HG03064 (cell line): Measurements from ENCODE around the gene PLAC1.

ENCODE experiments used
- ATAC-seq: cut with Tn5 transposase; IDR thresholded peaks from one replicate; pipeline ENCODE4 v1.9.1; 2021; ENCODE audit warnings: low read depth; ENCODE audit not compliant: unreplicated experiment

Gene PLAC1

DNA sequence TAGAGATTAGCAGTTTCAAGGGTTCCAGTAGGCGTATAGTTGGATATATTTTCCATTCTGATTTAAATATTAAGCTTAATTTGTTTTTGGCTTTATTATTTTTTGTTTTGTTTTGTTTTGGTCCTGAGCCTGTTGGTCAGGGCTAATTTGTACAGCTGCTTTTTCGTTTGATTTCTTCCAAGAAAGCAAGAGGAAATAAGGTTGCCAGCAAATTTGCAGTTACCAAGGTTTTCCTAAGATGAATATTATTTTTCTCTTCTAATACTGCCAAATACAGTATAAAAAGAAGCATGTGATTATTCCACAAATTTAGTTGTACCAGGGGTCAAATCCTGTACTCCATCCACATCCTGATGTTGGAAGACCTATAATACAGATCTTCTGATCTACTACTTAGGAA, 24.9 kb downstream of the PLAC1 start:
- ATAC-seq, result no peak

DNA sequence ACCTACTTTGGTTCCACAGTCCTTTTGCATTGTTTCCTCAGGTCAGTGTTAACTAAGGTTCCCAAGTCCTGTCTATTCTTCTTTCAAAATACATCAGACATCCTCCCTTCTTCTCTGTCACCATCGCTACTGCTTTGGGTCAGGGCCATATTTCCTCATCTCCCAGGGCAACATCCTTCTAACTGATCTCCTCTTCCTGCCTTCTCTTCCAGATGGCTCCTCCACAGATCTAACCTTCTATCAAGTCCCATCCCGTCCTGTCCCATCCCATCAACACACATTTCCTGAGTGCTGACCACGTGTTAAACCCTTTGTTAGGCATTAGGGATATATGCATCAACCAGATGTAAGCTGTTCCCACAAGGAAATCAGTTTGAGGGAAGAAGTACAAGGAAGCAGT, 25.9 kb downstream of the PLAC1 start:
- no peak for ATAC-seq

DNA sequence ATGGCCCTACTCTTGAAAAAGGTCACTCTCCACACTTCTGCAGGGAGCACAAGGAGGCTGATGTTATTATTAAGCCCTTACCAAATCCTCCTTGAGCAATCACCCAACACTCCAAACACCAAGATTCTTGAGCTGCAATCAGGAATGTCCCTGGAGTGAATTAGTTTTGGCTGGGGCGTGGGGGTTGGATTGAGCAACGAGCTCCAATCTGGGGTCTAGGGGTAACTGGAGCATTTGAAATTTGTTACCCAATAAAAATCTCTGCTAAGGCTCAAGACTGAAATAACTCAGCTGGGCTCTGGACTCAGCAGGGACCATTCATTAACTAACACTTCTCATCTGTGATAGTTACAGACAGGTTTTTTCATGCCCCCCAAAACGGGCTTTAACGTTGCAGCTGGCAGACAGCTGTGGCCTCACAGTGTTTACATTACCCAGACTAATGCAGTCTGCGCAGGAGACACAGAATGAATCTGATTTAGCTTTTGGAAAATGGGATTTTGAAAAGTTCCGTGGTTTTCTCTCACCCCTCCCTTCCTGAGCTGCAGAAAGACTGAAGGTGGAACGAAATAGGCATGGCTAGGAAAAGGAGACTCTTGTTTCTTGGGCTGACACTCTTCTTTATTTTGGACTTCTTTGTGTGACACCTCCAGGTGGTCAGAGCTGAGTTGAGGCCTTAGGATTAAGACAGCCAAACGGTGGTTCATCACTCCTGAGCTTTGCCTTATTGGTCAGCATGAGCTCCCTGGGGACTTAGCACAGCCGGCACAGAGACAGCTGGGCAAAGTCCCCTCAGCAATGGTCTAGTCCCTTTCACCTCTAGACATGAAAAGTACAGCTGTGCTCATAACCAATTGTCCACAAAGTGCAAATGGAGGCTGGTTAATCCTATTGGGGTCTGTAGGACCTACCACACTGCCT, 26.6 kb downstream of the PLAC1 start:
- ATAC-seq, result no peak

DNA sequence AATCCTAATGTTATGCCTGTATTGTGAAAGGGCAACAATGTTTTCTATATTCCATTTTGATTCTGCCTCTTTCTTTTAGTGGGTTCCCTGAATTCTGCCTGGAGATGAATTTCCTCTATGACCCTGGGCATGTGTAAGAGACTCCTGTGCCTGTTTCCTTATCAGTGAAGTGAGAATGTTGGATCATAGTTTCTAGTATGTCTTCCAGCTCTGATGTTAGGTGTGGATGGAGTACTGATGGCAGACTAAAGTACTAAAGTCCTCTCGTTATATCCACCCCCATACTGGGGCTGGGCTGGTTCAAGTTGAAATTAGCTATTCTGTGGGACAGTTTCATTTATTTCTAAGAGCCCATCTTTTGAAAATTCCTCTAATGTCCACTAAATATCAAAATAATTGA, 29.6 kb downstream of the PLAC1 start:
- no peak for ATAC-seq

DNA sequence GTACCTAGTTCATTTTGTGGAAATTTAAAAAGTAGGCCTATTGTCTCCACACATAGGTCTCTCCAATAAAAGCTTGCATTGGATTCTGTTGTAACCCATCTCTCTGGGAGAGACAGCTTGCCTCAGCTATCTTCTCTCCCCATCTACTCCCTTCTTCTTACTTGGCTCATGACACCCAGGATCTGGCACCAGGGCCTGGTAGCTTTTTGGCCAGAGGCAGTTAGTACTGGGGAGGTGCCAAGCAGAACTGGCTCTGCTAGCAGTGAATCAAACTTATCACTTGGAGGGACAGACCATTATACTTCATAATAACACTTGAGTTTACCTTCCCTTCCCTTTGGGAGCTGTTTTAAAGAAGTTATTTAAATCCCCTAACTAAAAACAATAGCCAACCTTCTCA, 31.8 kb downstream of the PLAC1 start:
- no peak for ATAC-seq

DNA sequence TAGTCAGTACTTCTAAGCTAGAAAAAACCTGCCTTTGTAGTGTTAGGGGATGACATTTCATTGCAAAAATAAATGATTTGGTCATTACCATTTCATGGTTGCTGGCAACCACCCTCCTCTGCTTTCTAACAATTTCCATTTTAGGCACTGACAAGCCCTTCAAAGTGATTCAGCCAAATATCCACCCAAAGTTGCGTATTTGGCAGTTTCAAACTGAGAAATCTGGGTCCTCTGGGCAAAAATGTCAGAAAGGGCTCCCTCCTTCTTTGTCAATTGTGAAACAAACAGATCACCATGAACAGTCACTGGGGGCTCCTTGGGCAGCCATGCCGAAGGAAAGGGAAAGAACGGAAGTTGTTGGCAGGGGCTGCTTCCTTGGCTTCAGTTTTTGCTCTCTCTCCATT, 33.0 kb downstream of the PLAC1 start:
- no peak for ATAC-seq

DNA sequence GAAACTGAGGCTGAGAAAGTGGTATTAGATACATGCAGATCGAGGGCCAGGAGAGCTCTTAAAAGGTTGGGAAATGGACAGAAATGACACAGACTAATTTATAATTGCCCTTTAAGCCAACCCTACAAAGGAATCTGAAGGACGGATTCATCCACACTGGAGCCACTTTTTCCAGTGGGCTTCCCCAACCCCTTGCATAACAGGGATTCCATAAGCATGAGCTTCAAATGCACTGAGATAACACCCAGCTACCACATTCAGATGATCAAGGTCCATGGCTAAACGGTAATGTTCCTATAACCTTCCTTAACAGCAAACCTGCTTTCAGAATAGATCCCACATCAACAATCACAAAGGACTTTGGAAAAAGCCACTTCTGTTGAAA, 34.2 kb downstream of the PLAC1 start:
- no peak for ATAC-seq

DNA sequence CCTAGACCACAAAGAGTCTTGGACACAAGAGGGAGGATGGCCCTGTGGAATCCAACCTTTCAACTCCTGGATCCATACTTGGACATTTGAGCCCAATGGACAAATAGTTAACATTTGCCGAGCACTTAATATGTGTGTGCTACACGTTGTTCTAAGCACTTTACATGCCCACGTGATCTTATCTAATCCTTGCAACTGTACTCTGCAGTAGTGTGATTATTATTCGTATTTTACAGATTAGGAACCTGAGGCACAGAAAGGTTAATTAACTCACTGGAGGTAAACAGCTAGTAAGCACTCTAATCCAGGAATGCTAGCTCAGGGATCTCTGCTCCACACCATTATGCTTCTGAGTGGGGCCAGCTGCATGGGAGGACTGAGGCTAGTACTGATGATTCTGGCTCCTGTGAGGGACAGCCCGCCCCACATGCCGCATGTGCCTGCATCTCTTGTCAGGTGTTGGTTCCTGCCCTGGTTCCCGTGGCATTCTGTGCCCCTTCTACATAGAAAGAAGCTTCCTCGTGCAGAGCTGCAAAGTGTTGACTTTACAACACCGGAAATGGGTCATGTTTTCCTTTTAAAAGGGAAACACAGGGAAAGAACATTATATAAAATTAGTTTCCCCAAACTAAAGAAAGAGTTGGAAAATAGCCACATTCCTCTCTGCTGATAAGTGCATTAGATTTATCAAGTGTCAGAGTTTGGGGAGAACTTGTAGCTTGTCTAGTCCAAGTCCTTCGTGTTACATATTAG, 34.8 kb downstream of the PLAC1 start:
- no peak for ATAC-seq

DNA sequence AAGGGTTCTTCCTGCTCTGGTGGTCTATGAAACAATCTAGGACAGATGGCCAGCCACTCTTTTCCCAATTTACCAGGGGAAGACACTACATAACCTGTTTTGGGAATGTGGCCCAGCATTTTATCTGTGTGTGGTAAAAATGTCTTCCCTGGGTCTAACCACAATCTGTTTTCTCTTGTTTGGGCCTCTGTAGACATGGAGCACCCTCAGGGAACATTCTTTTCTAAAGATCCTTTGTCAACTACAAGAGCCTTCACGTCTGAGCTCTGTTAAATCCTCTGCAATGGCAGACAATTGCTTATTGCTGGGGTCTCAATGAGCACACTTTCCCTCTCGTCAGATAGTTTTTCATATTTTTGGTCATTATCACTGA, 35.5 kb downstream of the PLAC1 start:
- no peak for ATAC-seq

DNA sequence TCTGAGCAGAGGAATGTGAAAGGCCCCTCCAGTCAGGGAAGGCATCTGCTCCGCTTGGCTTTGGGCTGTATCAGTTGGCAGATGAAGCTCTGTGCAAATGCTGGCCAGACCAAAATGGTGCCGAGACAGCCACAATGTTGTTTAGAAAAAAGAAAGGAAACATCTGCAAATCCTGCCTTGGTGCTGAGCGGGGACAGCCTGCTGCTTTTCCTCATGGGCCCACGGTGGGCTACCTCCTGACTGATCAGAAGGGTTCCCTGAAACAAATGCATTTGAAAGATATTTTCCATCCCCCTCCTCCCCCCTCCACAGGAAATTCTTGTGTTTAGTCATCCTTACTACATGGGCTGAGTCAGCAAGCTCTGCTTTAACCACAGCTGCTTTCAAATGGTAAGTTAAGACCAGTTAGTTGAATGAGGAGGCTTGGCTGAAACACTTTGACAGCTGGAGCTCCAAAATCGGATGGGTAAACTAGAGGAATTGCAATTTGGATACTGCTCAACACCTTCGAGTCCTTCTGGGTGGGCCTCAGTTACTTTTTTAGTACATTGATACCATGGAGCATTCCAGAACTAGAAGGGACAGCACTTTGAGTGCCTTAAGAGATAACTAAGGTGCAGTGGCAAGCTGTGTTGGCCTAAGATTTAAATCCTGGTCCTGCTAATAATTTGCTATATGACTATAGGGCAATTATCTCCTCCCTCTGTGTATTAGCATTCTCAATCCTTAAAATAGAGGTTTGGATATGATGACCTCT, 36.0 kb downstream of the PLAC1 start:
- ATAC-seq, result peak; percentile 92

DNA sequence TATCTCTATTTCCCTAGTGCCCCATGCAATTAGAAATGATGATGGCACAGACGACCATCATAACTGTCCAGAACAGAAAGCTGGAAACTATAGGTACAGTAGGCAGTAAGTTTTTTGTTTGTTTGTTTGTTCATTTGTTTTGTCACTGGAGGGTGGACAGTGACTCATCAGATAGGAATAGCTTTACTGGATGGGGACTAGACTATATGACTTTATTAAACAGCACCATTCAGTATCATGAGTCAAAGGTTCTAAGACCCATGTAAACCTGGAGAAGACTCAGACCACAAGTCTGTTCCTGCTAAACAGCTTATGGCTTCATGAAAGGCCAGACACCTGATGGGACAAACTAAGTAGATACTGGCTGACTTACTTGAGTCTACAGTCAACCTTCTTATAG, 38.4 kb downstream of the PLAC1 start:
- no peak for ATAC-seq

DNA sequence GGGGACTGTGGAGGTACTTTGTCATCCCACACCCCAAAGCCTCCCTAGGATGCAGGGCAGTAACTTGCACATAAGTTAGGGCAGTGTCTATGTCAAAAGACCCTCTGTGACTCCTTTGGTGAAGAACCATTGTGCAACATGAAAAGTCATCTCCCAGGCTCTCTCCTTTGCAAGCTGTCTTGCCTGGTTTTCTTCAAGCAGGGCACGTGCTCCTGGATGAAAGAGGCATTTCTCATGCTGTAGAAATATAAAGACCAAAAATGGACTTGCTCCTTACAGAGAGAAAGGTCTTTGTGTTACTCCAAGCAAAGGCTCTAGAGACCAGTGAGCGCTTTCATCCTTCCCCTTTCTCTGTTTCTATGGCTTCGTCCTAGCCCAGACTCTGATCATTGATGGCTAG, 44.9 kb downstream of the PLAC1 start:
- no peak for ATAC-seq

DNA sequence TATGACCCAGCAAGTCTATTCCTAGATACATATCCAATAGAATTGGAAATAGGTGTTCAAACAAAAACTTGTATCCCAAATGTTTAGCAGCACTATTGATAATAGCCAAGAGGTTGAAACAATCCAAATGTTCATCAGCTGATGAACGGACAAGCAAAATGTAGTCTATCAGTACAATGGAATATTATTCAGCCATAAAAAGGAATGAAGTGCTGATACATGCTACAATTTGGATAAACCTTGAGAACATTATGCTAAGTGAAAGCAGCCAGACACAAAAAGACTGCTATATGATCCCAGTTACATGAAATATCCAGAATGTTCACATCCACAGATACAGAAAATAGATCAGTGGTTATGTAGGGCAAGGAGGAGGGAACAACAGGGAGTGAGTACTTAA, 50.1 kb downstream of the PLAC1 start:
- ATAC-seq, result no peak

DNA sequence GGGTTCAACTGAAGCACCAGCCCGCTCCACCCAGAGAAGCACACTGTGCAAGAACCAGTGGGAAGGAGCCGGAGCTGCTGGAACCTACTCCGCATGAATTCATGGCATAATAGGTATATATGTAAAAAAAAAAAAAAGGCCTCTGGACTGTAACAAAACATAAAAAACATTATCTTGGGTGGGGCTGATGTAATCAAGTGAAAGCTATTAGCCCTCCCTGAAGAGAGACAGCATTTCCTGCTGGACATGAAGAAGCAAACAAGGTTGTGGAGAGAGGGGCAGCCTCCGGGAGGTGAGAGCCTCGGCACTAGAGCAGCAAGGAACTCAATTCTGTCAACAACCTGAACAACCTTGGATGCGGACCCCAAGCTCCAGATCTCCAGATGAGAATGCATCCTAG, 50.7 kb downstream of the PLAC1 start:
- ATAC-seq, result no peak

DNA sequence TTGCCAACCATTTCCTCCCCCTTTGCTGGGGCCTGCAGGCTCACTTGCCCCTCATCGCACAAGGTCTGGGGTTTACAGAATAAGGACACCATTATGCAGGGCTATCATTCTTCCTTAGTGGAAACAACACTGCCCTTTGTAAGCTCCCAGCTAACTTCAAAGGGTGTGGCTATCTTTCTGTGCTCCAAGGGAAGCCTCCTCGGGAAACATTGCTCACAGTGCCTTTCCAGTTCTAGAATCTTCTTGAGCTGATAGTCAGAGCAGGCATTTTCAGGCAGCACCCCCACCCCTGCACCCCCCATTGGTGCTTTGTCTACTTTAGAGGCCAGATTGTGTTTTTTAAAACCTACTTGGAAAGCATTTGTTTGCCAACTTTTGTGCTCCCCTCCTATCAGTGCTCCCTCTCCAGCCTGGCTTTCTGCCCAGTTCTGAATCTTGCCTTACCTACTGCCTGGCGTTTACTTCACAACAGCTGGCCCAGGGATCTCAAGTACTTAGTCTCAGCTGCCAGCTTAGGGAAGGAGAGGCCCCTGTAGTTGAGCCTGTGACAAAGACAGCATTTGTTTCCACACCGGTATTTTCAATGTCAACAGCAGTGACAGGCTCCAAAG, 53.5 kb downstream of the PLAC1 start:
- ATAC-seq, result no peak

DNA sequence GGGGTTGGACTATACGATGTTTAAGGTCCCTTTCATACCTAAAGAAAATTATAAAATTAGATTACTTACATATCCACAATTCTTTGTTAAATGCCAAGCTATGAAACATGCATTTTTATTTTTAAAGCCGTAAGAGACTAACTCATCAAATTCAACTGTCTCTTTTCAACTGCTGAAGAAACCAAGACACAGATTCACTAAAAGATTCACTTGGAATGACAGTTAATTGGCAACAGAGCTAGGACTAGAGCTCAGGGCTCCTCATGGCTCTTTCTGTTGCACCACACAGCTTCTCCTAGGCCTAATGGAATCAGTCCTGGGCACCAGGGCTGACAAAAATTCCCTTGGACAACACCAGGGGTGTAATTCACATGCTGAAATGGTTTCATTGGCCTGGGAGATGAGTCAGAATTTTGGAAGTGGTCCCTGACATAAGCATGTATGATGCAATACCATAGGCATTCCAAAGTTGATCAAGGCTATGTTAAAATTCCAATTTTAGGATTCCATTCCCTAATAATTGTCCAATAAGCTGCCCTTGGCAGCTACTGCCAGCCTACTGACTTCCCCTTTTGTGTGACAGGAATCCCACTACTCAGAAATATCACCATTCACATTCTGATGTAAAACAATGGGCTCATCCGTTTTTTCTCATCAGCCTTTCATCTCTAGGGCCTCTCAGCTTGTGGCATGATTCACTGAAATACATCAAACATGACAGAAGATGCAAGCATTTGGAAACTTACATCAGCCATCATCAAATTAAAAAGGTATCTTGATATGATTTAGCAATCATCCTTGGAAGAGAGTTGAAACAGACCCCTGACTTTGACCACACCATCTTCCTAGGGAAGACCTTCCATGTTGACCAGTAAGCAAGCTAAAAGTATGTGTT, 54.2 kb downstream of the PLAC1 start:
- ATAC-seq, result no peak

DNA sequence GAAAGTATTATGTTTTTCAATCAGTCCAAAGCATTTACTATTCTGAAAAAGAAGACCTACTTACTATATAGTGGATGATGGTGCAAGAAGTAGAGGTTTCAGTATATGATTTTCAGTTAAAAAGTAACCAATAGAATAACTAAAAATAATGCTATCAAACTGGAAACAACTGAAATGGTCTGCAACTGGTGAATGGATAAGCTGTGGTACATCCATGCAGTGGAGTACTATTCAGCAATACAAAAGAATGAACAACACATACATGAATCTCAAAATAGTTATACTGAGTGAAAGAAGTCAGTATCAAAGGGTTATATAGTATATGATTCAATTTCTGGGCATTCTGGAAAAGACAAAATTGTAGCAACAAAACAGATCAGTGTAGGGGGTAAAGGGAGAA, 55.9 kb downstream of the PLAC1 start:
- ATAC-seq, result no peak

DNA sequence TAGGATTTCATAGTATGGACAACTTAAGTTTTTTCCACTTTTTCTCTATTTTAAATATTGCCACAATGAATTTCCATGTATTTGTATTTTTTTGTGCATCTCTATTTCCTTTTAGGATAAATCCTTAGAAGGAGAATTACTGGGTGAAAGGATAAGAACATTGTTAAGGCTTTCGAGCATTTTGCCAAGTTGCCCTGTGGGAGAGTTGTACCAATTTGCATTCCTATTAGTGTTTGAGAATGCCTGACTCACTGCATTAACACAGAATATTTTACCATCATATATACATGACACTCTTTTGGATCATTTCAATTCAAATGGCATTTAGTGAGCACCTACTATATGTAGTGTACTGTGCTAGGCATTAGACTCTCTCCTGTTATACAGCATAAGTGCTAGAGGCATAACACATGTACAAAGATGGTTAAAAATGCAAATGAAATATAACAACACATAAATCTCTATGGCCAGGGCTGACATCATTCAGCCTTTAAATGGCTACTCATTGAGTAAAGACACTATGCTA, 57.0 kb downstream of the PLAC1 start:
- ATAC-seq, result no peak

DNA sequence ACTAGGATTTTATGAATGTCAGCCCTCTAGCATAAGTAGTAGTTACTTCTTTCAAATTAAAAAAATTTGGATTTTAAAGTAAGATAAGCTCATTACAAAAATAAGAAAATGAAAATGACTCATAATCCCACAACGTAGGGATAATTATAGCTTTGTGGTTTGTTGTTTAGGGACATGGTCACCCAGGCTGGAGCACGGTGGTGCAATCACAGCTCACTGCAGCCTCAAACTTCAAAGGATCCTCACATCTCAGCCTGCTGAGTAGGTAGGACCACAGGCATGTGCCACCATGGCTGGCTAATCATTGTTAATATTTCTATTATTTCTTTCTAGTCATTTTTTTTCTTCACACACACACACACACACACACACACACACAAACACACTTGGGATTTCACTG, 57.6 kb downstream of the PLAC1 start:
- no peak for ATAC-seq
